NB4 (cell line): ENCODE data around the gene MCRIP2.

Experiments used
- CTCF ChIP-seq: IDR thresholded peaks from one replicate; pipeline ENCODE4 v1.5.1; 2012; ENCODE audit warnings: low read depth, low read length
- POLR2A ChIP-seq: IDR thresholded peaks from 2 replicates; pipeline ENCODE4 v1.6.1; 2011; ENCODE audit warnings: mild to moderate bottlenecking; ENCODE audit not compliant: insufficient read length; ENCODE audit errors: extremely low read depth
- TF ChIP-seq, protein P1 (sequence below): IDR thresholded peaks from 2 replicates; pipeline ENCODE4 v1.6.1; 2011; ENCODE audit warnings: low read depth, low read length

- TF ChIP-seq CTCF: no peak
- no peak for TF ChIP-seq POLR2A
- TF ChIP-seq, protein P1, sequence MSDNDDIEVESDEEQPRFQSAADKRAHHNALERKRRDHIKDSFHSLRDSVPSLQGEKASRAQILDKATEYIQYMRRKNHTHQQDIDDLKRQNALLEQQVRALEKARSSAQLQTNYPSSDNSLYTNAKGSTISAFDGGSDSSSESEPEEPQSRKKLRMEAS: no peak
These were observed 8.0 kb downstream of the MCRIP2 start for GRCh38 chr16:649631-650030.
